ENCODE results near the gene RAMP2. TPM values are rescaled to one million over a fixed set of nuclear protein-coding genes. Genes with fewer than 3 reads are reported as not detected.

RAMP2 gene
- total and polyA plus RNA-seq, 2 experiments from 2014 or later: 8.8 to 29.5 TPM

- TF ChIP-seq ZNF331 (CRISPR knock-in tag; IDR thresholded peaks at IDR 0.05; ENCODE audit: low read depth) (no peak), ETS1 (IDR thresholded peaks at IDR 0.05) (no peak), POLR2AphosphoS5 (IDR thresholded peaks at IDR 0.05; ENCODE audit: low read depth) (no peak), CREB1 (CRISPR knock-in tag; IDR thresholded peaks at IDR 0.05; ENCODE audit: low read depth) (no peak)
Measured at GRCh38 chr17:42787266-42787665, 26.2 kb downstream of the RAMP2 start (continued).

GRCh38 chr17:42791948-42792347, 30.9 kb downstream of the RAMP2 start:
- no peaks in the 10 kb centered on the region for H4K20me1 ChIP-seq (replicated peaks; ENCODE audit: insufficient read depth)
- Mint-ChIP-seq H3K9me3 (no peaks in the 10 kb centered on the region), H3K4me3 (no peak overlapping the region), H3K27ac (no peak overlapping the region), H3K4me1 (no peaks in the 10 kb centered on the region), H3K36me3 (ENCODE audit: low read depth) (peaks cover 7% of the 10 kb centered on the region), H3K27me3 (ENCODE audit: insufficient read depth, low read depth, poor library complexity) (peaks cover 8% of the 10 kb centered on the region)
- H3K4me2 ChIP-seq: no peak overlapping the region
- no peaks in the 10 kb centered on the region for H3K36me3 ChIP-seq (ENCODE audit: insufficient read depth)
- no peak overlapping the region for H2AFZ ChIP-seq
- H3K27ac ChIP-seq (ENCODE audit: low read depth): no peak overlapping the region
- no peak overlapping the region for H3K4me3 ChIP-seq
- ATAC-seq (no peak), DNase-seq (ENCODE audit: low spot score) (no peak)
- H3K79me2 ChIP-seq (replicated peaks; ENCODE audit: insufficient read depth): no peaks in the 10 kb centered on the region
- no peaks in the 10 kb centered on the region for H3F3A ChIP-seq (replicated peaks; ENCODE audit: low read depth)
- no peaks in the 10 kb centered on the region for H3K9me2 ChIP-seq (ENCODE audit: insufficient read depth)
- no peak for TF ChIP-seq JUNB (IDR thresholded peaks at IDR 0.05; ENCODE audit: unreplicated experiment)
- no peak for TF ChIP-seq ZNF462 (CRISPR knock-in tag; IDR thresholded peaks at IDR 0.05)
- no peak for TF ChIP-seq REST (IDR thresholded peaks at IDR 0.05; ENCODE audit: unreplicated experiment)
- no peak for TF ChIP-seq EZH2 (IDR thresholded peaks at IDR 0.05; ENCODE audit: low read depth, unreplicated experiment)
- no peaks in the 10 kb centered on the region for H3K4me1 ChIP-seq (ENCODE audit: insufficient read depth)
- H3K27me3 ChIP-seq (ENCODE audit: insufficient read depth): no peaks in the 10 kb centered on the region
